OCI-LY7 (cell line): ENCODE results near the gene TMPRSS11E. TPM values are rescaled to one million over a fixed set of nuclear protein-coding genes. Genes with fewer than 3 reads are reported as not detected.

Experiments used
- BruUV-seq: library from RNA; stranded (reverse); fragments of 400-500 nt; replicated peaks from 2 replicates; lab custom pipeline; 2021; lab: Mats Ljungman, UMichigan
- CTCF ChIA-PET: fragments of 300-600 bp; sonication (Branson Sonifier 250); formaldehyde crosslinking; loops from one replicate; lab custom pipeline; 2022; ENCODE audit warnings: antibody characterized with exemption; ENCODE audit not compliant: unreplicated experiment; lab: Charles Lee
- POLR2A ChIA-PET: fragments of 300-600 bp; sonication (Branson Sonifier 250); formaldehyde crosslinking; loops from one replicate; lab custom pipeline; 2022; ENCODE audit warnings: antibody characterized with exemption; lab: Charles Lee
- DNase-seq: peaks from one replicate; pipeline ENCODE4 v3.0.0-alpha.2; 2015; ENCODE audit warnings: low spot score
- H2AFZ ChIP-seq: fragments of 200-600 bp; sonication (generic), shearing (Covaris generic); 2 replicates; pipeline ENCODE4 v1.6.1; 2014; ENCODE audit warnings: mild to moderate bottlenecking, antibody characterized with exemption, low read length, moderate library complexity
- H3K27ac ChIP-seq: fragments of 200-600 bp; sonication (generic); 2 replicates; pipeline ENCODE4 v1.5.1; 2014; ENCODE audit warnings: mixed run types, low read depth, mild to moderate bottlenecking, moderate library complexity, low read length, inconsistent platforms; ENCODE audit not compliant: poor library complexity, severe bottlenecking
- H3K36me3 ChIP-seq: fragments of 200-600 bp; sonication (generic); 2 replicates; pipeline ENCODE4 v1.6.1; 2014; ENCODE audit warnings: mild to moderate bottlenecking, antibody characterized with exemption, low read length, moderate library complexity, mixed read lengths; ENCODE audit not compliant: insufficient read depth
- H3K4me1 ChIP-seq: fragments of 200-600 bp; sonication (generic); 2 replicates; pipeline ENCODE4 v1.5.1; 2014; ENCODE audit warnings: mild to moderate bottlenecking, low read length; ENCODE audit not compliant: insufficient read depth, poor library complexity, severe bottlenecking
- H3K4me2 ChIP-seq: fragments of 200-600 bp; sonication (generic); 2 replicates; pipeline ENCODE4 v1.6.1; 2014; ENCODE audit warnings: mild to moderate bottlenecking, low read length
- H3K4me3 ChIP-seq: fragments of 200-600 bp; sonication (generic); 2 replicates; pipeline ENCODE4 v1.5.1; 2014; ENCODE audit warnings: mild to moderate bottlenecking, low read depth, low read length; ENCODE audit not compliant: poor library complexity, severe bottlenecking
- H3K79me2 ChIP-seq: fragments of 200-600 bp; sonication (generic); 2 replicates; pipeline ENCODE4 v1.6.1; 2016; ENCODE audit warnings: low read depth, mild to moderate bottlenecking, low read length, moderate library complexity, mixed read lengths; ENCODE audit not compliant: insufficient read depth
- H3K9me2 ChIP-seq: fragments of 200-600 bp; sonication (generic); 2 replicates; pipeline ENCODE4 v1.6.1; 2016; ENCODE audit warnings: mild to moderate bottlenecking, low read length, mixed read lengths; ENCODE audit not compliant: insufficient read depth
- H3K9me3 ChIP-seq: fragments of 200-600 bp; sonication (generic); 2 replicates; pipeline ENCODE4 v1.6.1; 2014; ENCODE audit warnings: mild to moderate bottlenecking, mixed run types, low read length, mixed read lengths
- H4K20me1 ChIP-seq: fragments of 200-600 bp; sonication (generic); 2 replicates; pipeline ENCODE4 v1.6.1; 2014; ENCODE audit warnings: mild to moderate bottlenecking, antibody characterized with exemption, low read length, moderate library complexity, mixed read lengths; ENCODE audit not compliant: insufficient read depth
- EZH2phosphoT487 ChIP-seq: fragments of 200-600 bp; sonication (generic); IDR thresholded peaks from 2 replicates; pipeline ENCODE4 v1.6.1; 2018; ENCODE audit warnings: low read depth, borderline replicate concordance, mild to moderate bottlenecking, mixed run types, antibody characterized with exemption, low read length, moderate library complexity, mixed read lengths
- intact Hi-C: fragments of 100-400 bp; cut with micrococcal nuclease; formaldehyde crosslinking; loops from one replicate; pipeline ENCODE4 v1.10.0; 2022; ENCODE audit not compliant: unreplicated experiment
- total RNA-seq, 2 experiments: library from RNA; depleted of rRNA in 1 of 2; stranded (reverse); fragments of >200 nt in 1 of 2; shearing (Covaris generic) in 1 of 2; gene quantifications; 2 replicates each; pipeline ENCODE4 v1.2.3, GENCODE V29; 2014 to 2022
- TF ChIP-seq, protein P1 (sequence below): fragments of 200-600 bp; sonication (generic); conservative IDR thresholded peaks from 2 replicates; pipeline ENCODE4 v1.5.1; 2014; ENCODE audit warnings: mild to moderate bottlenecking, antibody characterized with exemption, low read length, moderate library complexity, mixed read lengths

The TMPRSS11E gene
- total RNA-seq, 2 experiments from 2014 or later: not detected

DNA sequence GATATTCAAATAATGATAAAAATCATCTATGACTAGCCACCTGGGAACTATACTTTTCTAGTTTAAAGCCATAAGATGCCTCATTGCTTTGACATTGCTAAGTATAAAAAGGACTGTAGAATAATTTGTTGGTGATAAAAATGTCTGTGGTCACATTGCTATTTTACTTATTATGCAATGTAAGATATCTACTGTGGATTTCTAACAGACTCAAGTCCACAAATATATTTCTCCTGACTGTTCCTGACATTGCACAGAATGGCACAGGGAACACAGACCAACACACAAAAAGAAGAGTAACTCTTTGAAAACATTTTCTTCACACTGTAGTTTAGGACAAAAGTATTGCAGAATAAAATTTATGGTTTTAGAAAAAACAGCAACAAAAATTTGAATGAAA lies 2.2 kb upstream of the TMPRSS11E start:
- no peaks in the 10 kb centered on the region for H4K20me1 ChIP-seq
- H3K4me2 ChIP-seq: no peak overlapping the region
- BruUV-seq: no TSS peak
- no peaks in the 10 kb centered on the region for H3K79me2 ChIP-seq
- DNase-seq: no peak
- no peak overlapping the region for H3K4me3 ChIP-seq
- intact Hi-C loops: no loop called here
- H3K36me3 ChIP-seq: no peaks in the 10 kb centered on the region
- no peak overlapping the region for H3K27ac ChIP-seq
- ChIA-PET CTCF (no interaction called here), POLR2A (interaction anchor here (0.6 to 0.7 kb wide), 2 partner anchors 279 to 663 kb away, joined by 3 read pairs; no protein-coding TSS in a partner anchor)
- no peaks in the 10 kb centered on the region for H3K4me1 ChIP-seq
- TF ChIP-seq, protein P1, sequence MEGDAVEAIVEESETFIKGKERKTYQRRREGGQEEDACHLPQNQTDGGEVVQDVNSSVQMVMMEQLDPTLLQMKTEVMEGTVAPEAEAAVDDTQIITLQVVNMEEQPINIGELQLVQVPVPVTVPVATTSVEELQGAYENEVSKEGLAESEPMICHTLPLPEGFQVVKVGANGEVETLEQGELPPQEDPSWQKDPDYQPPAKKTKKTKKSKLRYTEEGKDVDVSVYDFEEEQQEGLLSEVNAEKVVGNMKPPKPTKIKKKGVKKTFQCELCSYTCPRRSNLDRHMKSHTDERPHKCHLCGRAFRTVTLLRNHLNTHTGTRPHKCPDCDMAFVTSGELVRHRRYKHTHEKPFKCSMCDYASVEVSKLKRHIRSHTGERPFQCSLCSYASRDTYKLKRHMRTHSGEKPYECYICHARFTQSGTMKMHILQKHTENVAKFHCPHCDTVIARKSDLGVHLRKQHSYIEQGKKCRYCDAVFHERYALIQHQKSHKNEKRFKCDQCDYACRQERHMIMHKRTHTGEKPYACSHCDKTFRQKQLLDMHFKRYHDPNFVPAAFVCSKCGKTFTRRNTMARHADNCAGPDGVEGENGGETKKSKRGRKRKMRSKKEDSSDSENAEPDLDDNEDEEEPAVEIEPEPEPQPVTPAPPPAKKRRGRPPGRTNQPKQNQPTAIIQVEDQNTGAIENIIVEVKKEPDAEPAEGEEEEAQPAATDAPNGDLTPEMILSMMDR: no peak
- no peak for TF ChIP-seq EZH2phosphoT487
- no peak overlapping the region for H2AFZ ChIP-seq
- no peaks in the 10 kb centered on the region for H3K9me3 ChIP-seq
- H3K9me2 ChIP-seq: no peaks in the 10 kb centered on the region

- ChIA-PET POLR2A (interaction anchor here (0.7 to 1.7 kb wide), 2 partner anchors 10 to 15 kb away, joined by 3 to 4 read pairs; no protein-coding TSS in a partner anchor), CTCF (no interaction called here)
- H3K4me3 ChIP-seq: no peak overlapping the region
- H3K9me2 ChIP-seq: no peaks in the 10 kb centered on the region
- TF ChIP-seq, protein P1: no peak
- no peak for TF ChIP-seq EZH2phosphoT487
- DNase-seq: no peak
- H2AFZ ChIP-seq: no peak overlapping the region
- H3K79me2 ChIP-seq: no peaks in the 10 kb centered on the region
- no peaks in the 10 kb centered on the region for H3K9me3 ChIP-seq
- intact Hi-C loops: no loop called here
- H3K4me1 ChIP-seq: no peaks in the 10 kb centered on the region
- H4K20me1 ChIP-seq: no peaks in the 10 kb centered on the region
- no TSS peak for BruUV-seq
- H3K4me2 ChIP-seq: no peak overlapping the region
- H3K27ac ChIP-seq: no peak overlapping the region
- no peaks in the 10 kb centered on the region for H3K36me3 ChIP-seq
Measured at GRCh38 chr4:68451246-68452211, 4.3 kb downstream of the TMPRSS11E start.

GRCh38 chr4:68460085-68460484 lies 12.8 kb downstream of the TMPRSS11E start:
- Histone ChIP-seq H3K4me2 (no peak overlapping the region), H2AFZ (no peak overlapping the region), H3K4me1 (no peaks in the 10 kb centered on the region), H3K36me3 (no peaks in the 10 kb centered on the region), H3K27ac (no peak overlapping the region), H3K9me2 (no peaks in the 10 kb centered on the region), H3K79me2 (no peaks in the 10 kb centered on the region), H3K4me3 (no peak overlapping the region), H3K9me3 (no peaks in the 10 kb centered on the region), H4K20me1 (no peaks in the 10 kb centered on the region)
- BruUV-seq: no TSS peak
- intact Hi-C loops: no loop called here
- TF ChIP-seq, protein P1: no peak
- TF ChIP-seq EZH2phosphoT487: no peak
- ChIA-PET POLR2A (no interaction called here), CTCF (no interaction called here)
- DNase-seq: no peak
